Measurements from ENCODE around the gene GOLIM4. TPM values are rescaled to one million over a fixed set of nuclear protein-coding genes. Genes with fewer than 3 reads are reported as not detected.

The GOLIM4 gene
- total and polyA plus RNA-seq, 2 of the 13 experiments (the other 11 are each of a cell fraction or from before 2014, with no cell fraction given), result 10.9 to 47.7 TPM

DNA sequence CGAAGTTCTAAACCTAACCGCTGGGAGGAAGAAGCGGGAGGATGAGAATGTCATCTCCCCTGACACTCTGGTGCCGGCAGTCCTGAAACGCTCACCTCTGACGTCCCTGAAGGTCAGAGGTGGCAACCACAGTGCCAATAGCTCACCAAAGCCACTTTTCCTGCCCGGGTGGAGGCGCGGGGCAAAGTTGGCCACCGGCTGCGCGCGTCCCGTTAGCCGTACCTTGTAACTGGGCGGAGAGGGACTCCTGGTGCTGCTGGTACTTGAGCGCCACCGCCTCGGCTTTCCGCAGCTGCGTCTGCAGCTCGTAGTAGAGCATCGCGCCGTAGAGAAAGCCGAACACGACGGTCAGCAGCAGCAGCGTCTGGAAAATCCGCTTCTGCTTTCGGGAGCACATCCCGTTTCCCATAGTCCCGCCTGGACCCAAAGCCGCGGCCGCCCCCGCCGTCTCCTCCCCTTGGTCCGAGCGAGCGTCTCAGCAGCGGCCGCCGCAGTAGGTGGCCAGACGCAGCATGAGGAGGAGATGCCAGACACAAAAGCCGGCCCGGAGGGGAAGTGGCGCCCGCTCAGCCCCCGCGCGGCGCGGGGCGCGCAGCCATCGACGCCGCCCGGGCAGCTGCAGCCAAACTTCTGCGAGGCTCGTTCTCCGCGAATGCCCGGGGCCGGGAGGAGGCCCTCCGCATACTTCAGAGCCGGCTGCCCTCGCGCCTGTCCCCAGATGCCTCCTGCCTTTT is 680 bp downstream of the GOLIM4 start (continued):
- TF ChIP-seq, protein P1, sequence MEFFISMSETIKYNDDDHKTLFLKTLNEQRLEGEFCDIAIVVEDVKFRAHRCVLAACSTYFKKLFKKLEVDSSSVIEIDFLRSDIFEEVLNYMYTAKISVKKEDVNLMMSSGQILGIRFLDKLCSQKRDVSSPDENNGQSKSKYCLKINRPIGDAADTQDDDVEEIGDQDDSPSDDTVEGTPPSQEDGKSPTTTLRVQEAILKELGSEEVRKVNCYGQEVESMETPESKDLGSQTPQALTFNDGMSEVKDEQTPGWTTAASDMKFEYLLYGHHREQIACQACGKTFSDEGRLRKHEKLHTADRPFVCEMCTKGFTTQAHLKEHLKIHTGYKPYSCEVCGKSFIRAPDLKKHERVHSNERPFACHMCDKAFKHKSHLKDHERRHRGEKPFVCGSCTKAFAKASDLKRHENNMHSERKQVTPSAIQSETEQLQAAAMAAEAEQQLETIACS (CRISPR knock-in tag; IDR thresholded peaks at IDR 0.05), result 0 out of 2 replicates have a peak, but pooled peaks have one; percentile 41
- TF ChIP-seq ZNF781 (CRISPR knock-in tag; IDR thresholded peaks at IDR 0.05; ENCODE audit: borderline replicate concordance, not compliant biosample characterization) (no peak), ZNF431 (CRISPR knock-in tag; IDR thresholded peaks at IDR 0.05; ENCODE audit: borderline replicate concordance, low read depth) (no peak), AKAP8 (CRISPR knock-in tag; IDR thresholded peaks at IDR 0.05) (no peak), ZNF232 (CRISPR knock-in tag; IDR thresholded peaks at IDR 0.05; ENCODE audit: borderline replicate concordance) (no peak), TAF1 (CRISPR knock-in tag; IDR thresholded peaks at IDR 0.05) (no peak; the same call in 1 of the 2 replicates), ZSCAN12 (CRISPR knock-in tag; IDR thresholded peaks at IDR 0.05) (no peak), CREB1 (IDR thresholded peaks at IDR 0.05) (no peak), CREB1 (CRISPR knock-in tag; IDR thresholded peaks at IDR 0.05) (no peak), ZNF563 (CRISPR knock-in tag; IDR thresholded peaks at IDR 0.05) (no peak), THAP11 (CRISPR knock-in tag; IDR thresholded peaks at IDR 0.05) (no peak), REXO4 (CRISPR knock-in tag; IDR thresholded peaks at IDR 0.05; ENCODE audit: borderline replicate concordance) (no peak), SRF (IDR thresholded peaks at IDR 0.05; ENCODE audit: low read depth, low read length) (no peak), HNRNPK (IDR thresholded peaks at IDR 0.05; ENCODE audit: low read depth, low read length, poor library complexity, severe bottlenecking) (no peak), ZNF207 (IDR thresholded peaks at IDR 0.05; ENCODE audit: borderline replicate concordance) (no peak), CENPT (CRISPR knock-in tag; IDR thresholded peaks at IDR 0.05; ENCODE audit: low read depth) (no peak), ZFAT (CRISPR knock-in tag; conservative IDR thresholded peaks at IDR 0.05) (no peak; the same call in 1 of the 2 replicates), ZNF670 (CRISPR knock-in tag; IDR thresholded peaks at IDR 0.05; ENCODE audit: borderline replicate concordance) (no peak), ZNF343 (CRISPR knock-in tag; IDR thresholded peaks at IDR 0.05) (no peak), MIXL1 (CRISPR knock-in tag; IDR thresholded peaks at IDR 0.05) (no peak), ATAD3A (CRISPR knock-in tag; IDR thresholded peaks at IDR 0.05) (no peak), ARNT (IDR thresholded peaks at IDR 0.05) (no peak)
- TF ChIP-seq, protein P2, sequence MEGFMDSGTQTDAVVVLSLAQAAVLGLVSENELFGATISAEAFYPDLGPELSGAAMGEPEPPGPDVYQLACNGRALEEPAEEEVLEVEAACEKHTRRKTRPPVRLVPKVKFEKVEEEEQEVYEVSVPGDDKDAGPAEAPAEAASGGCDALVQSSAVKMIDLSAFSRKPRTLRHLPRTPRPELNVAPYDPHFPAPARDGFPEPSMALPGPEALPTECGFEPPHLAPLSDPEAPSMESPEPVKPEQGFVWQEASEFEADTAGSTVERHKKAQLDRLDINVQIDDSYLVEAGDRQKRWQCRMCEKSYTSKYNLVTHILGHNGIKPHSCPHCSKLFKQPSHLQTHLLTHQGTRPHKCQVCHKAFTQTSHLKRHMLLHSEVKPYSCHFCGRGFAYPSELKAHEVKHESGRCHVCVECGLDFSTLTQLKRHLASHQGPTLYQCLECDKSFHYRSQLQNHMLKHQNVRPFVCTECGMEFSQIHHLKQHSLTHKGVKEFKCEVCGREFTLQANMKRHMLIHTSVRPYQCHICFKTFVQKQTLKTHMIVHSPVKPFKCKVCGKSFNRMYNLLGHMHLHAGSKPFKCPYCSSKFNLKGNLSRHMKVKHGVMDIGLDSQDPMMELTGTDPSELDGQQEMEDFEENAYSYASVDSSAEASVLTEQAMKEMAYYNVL (CRISPR knock-in tag; IDR thresholded peaks at IDR 0.05; ENCODE audit: borderline replicate concordance), result no peak
- TF ChIP-seq, protein P3, sequence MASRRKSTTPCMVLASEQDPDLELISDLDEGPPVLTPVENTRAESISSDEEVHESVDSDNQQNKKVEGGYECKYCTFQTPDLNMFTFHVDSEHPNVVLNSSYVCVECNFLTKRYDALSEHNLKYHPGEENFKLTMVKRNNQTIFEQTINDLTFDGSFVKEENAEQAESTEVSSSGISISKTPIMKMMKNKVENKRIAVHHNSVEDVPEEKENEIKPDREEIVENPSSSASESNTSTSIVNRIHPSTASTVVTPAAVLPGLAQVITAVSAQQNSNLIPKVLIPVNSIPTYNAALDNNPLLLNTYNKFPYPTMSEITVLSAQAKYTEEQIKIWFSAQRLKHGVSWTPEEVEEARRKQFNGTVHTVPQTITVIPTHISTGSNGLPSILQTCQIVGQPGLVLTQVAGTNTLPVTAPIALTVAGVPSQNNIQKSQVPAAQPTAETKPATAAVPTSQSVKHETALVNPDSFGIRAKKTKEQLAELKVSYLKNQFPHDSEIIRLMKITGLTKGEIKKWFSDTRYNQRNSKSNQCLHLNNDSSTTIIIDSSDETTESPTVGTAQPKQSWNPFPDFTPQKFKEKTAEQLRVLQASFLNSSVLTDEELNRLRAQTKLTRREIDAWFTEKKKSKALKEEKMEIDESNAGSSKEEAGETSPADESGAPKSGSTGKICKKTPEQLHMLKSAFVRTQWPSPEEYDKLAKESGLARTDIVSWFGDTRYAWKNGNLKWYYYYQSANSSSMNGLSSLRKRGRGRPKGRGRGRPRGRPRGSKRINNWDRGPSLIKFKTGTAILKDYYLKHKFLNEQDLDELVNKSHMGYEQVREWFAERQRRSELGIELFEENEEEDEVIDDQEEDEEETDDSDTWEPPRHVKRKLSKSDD (CRISPR knock-in tag; IDR thresholded peaks at IDR 0.05; ENCODE audit: low read depth), result no peak
- TF ChIP-seq, protein P4, sequence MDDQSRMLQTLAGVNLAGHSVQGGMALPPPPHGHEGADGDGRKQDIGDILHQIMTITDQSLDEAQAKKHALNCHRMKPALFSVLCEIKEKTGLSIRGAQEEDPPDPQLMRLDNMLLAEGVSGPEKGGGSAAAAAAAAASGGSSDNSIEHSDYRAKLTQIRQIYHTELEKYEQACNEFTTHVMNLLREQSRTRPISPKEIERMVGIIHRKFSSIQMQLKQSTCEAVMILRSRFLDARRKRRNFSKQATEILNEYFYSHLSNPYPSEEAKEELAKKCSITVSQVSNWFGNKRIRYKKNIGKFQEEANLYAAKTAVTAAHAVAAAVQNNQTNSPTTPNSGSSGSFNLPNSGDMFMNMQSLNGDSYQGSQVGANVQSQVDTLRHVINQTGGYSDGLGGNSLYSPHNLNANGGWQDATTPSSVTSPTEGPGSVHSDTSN (CRISPR knock-in tag; IDR thresholded peaks at IDR 0.05; ENCODE audit: borderline replicate concordance), result no peak

All from HepG2 (cell line).